DMS79 (cell line): ENCODE measurements around the gene ALB.
"Not testable (repeated sequence)": the region's sequence is repeated elsewhere in the genome, so short reads cannot be mapped to it uniquely, and the experiment has no call there.

ENCODE experiments used
- DNase-seq: peaks from one replicate; lab custom pipeline; 2025; lab: John Stamatoyannopoulos, UW

The ALB gene

DNA sequence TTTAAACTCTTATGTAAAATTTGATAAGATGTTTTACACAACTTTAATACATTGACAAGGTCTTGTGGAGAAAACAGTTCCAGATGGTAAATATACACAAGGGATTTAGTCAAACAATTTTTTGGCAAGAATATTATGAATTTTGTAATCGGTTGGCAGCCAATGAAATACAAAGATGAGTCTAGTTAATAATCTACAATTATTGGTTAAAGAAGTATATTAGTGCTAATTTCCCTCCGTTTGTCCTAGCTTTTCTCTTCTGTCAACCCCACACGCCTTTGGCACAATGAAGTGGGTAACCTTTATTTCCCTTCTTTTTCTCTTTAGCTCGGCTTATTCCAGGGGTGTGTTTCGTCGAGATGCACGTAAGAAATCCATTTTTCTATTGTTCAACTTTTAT, at the start of gene ALB:
TSS of gene ALB (plus strand) at position 246 of the 400 bp plus-strand sequence. CDS start at position 287, 41 bp downstream.
- DNase-seq: no peak

- not testable (repeated sequence) for DNase-seq
These were observed 46.9 kb upstream of the ALB start for GRCh38 chr4:73357174-73357573.

GRCh38 chr4:73369506-73370199, 34.4 kb upstream of the ALB start:
- DNase-seq: not testable (repeated sequence)

DNA sequence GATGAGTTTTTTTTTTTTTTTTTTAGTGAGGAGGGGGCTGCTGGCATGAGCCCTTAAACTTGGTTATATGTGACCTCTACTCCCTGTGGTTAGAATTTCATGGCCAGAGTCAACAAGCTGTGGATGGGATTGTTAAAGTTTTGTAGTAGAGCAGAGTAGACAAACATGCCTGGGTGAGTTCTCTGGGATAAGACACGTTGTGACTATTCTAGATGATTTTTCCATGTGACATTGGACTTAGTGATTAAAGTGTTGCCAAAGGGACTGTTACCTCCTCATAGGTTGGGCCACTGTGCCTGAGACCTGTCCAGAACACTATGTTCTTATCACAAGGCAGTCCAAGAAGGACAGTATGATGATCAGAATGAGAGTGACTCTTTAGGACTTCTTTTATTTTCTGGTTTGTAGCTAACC, 28.8 kb upstream of the ALB start:
- no peak for DNase-seq

DNA sequence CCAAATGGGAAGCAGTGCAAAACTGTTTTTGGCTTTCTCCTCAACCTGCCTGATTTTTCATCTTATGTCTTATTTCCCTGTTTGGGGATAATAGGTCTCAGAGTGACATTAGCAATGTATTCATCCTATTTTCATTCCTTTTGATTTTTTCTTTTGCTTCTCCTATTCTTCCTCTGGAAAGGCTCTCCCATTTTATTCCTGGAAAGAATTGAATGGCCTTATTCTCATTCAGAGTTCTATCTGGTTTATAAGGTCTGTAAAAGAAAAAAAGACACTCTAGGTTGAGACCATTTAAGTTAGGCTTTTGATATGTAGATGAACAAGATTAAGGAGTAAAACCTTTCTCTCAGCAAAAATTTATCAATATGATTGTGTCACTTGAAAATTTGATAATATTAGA, 27.8 kb upstream of the ALB start:
- DNase-seq: no peak

- DNase-seq: no peak
These were observed 27.1 kb upstream of the ALB start for GRCh38 chr4:73376976-73377375.

DNA sequence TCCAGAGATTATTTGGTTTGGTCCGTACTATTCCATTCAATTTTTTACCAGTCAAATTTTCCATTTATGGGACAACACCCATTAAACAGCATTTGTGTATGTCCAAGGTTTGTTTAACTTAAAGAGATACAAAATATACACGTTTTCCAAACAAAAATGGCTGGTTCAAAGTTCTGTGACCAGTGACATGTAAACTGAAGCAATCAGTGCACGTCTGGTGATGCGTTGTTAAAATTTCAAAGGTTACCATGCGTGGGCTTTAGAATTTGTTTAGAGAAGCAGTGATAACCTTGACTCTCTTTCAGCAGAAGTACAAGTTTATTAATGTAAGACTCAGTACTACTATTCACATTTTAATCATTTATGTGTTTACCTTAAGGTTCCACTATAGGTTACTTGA, 25.2 kb upstream of the ALB start:
- no peak for DNase-seq

GRCh38 chr4:73379946-73380345, 24.1 kb upstream of the ALB start:
- DNase-seq: no peak

GRCh38 chr4:73381214-73381613, 22.9 kb upstream of the ALB start:
- no peak for DNase-seq

DNA sequence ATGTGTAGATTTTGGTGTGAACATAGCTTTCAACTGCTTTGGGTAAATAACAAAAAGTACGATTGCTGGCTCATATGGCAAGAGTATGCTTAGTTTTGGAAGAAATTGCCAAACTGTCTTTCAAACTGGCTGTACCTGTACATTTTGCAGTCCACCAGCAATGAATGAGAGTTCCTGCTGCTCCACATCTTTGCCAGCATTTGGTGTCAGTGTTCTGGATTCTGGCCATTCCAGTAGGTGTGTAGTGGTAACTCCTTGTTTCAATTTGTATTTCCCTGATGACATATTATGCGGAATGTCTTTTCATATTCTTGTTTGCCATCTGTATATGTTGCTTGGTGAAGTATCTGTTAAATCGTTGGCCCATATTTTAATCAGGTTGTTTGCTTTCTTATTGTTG, 20.6 kb upstream of the ALB start:
- DNase-seq: no peak

DNA sequence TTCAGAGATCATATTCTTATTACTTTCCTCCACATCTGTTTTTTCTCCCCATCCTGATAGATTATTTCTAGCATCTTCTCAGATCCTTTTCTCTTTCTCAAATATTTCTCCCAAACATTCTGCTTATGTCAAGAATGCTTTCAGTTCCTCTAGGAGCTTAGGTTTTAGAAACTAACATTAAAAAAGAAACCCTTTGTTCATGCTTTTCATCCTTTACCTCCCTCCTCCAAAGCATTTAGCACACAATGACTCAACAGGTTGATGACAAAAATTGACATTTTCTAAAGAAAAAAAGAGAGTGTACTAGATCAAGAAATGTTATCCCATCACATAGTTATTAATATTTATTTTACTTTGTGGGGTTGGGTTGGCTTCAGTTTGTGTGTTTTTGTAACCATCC, 16.5 kb upstream of the ALB start:
- no peak for DNase-seq

GRCh38 chr4:73388887-73389286, 15.2 kb upstream of the ALB start:
- no peak for DNase-seq

GRCh38 chr4:73389663-73390062, 14.4 kb upstream of the ALB start:
- not testable (repeated sequence) for DNase-seq

GRCh38 chr4:73391774-73392173, 12.3 kb upstream of the ALB start:
- no peak for DNase-seq

GRCh38 chr4:73392936-73393335, 11.2 kb upstream of the ALB start:
- DNase-seq: no peak

DNA sequence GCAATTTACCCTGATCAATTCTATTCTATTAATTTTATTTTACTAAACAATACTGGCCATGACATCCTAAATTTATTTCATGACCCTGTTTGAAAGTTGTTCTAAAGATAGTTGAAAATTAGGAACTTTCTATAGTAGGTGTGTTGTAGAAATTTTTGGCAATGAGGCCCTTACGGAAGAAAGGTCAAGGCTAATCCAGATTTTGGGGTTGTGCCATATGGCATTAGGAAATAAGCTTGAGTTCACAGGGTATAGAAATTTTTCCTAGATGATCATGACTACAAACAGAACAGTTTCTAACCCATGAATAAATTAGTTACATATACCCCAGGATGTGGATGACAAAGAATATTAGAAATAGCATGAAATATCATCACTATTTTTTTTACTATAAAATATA, 7.8 kb upstream of the ALB start:
- DNase-seq: no peak

DNA sequence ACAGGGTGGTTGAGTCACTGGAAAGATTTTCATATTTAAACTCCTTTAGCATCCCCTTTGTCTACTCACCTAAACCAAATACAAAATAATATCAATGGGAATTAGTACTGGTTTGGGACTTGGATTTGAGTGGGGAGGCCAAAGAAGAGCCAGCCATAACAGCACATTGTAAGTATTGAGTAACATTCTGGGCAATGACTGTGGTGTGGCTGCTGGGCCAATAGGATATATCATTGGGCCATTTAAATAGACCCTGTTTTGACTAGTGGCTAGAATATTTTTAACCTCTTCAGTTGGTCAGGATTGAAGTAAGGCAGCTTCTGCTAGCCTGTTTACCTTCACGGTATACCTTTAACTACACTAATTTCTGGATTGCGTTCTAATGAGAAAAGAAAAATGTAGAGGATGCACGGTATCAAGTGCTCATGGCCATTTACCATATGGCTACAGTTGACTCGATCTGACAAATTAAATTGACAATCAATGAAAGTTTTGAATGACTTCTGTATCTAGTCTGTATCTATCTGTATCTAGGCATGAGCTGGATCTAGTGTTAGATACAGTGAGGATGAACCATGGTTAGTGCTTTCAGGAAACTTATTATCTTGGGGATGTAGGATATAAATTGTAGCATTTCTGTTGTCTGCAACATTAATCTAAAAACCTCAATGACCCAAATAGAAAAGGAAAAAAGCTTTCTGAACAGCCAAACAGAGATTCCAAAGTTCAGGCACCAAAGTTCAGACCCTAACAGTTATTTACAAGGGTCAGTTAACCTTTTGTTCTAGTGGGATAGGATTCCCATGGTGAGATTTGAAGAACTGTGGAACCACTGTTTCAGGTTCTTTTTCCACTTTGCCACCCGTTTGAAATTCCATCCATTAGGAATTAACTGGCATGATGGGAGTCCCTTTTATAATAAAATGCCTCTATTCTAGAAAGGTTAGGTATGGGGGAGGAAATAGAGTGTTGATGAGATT, 6.8 kb upstream of the ALB start:
- no peak for DNase-seq

- no peak for DNase-seq
These were observed 2.7 kb upstream of the ALB start for GRCh38 chr4:73401412-73401811.

DNA sequence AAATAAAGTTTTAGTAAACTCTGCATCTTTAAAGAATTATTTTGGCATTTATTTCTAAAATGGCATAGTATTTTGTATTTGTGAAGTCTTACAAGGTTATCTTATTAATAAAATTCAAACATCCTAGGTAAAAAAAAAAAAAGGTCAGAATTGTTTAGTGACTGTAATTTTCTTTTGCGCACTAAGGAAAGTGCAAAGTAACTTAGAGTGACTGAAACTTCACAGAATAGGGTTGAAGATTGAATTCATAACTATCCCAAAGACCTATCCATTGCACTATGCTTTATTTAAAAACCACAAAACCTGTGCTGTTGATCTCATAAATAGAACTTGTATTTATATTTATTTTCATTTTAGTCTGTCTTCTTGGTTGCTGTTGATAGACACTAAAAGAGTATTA, 370 bp downstream of the ALB start:
- no peak for DNase-seq

DNA sequence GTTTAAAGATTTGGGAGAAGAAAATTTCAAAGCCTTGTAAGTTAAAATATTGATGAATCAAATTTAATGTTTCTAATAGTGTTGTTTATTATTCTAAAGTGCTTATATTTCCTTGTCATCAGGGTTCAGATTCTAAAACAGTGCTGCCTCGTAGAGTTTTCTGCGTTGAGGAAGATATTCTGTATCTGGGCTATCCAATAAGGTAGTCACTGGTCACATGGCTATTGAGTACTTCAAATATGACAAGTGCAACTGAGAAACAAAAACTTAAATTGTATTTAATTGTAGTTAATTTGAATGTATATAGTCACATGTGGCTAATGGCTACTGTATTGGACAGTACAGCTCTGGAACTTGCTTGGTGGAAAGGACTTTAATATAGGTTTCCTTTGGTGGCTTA, 1.1 kb downstream of the ALB start:
- no peak for DNase-seq

GRCh38 chr4:73406548-73406875, 2.4 kb downstream of the ALB start:
- no peak for DNase-seq

DNA sequence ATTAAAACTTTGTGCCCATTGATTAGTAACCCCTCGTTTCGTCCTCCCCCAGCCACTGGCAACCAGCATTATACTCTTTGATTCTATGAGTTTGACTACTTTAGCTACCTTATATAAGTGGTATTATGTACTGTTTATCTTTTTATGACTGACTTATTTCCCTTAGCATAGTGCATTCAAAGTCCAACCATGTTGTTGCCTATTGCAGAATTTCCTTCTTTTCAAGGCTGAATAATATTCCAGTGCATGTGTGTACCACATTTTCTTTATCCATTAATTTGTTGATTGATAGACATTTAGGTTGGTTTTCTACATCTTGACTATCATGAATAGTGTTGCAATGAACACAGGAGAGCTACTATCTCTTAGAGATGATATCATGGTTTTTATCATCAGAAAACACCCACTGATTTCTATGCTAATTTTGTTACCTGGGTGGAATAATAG, 3.2 kb downstream of the ALB start:
- DNase-seq: no peak

- DNase-seq: no peak
These were observed 4.2 kb downstream of the ALB start for GRCh38 chr4:73408181-73408867.
